Measurements from ENCODE around the gene CFAP61.

GRCh38 chr20:20230741-20231140 is 178.4 kb downstream of the CFAP61 start:
- TF ChIP-seq GATA3 (IDR thresholded peaks at IDR 0.05; ENCODE audit: low read depth, low read length) = no peak
- TF ChIP-seq GATA2 (IDR thresholded peaks at IDR 0.05; ENCODE audit: low read depth, low read length) = no peak

Data from SH-SY5Y (cell line).